ENCODE results near the gene MYO10.

DNA sequence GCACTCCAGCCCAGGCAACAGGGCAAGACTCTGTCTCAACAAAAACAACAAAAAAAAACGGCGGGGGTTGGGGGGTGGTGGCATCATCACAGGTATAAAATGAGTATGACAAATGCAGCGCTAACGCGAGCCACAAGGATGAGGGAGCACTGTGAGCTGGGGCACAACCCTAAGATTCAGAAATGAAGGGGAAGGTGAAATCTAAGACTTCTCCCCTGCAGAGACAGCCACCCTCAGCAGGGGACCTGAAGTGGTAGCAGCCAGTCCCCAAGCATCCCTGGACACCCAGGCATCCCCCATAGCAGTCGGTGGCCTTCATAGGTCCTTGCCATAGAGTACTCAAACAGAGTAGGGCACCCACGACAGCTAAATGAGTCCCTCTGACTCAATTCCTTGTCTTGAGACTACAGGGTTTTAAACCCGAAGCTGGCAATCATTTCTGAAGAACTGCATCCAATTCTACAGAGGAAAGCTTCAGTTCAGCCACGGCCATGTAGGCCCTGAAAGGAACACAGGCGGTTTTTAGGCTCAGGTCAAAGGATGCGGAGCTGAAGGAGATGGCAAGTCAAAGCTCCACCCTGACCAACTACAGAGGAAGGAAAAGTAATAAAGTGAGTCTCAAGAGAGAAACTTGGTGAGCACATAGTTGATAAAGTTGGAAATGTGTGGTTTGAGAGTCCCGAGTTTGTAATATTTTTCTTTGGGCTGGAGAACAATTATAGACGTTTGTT, 50.3 kb downstream of the MYO10 start:
- TF ChIP-seq, protein P1, sequence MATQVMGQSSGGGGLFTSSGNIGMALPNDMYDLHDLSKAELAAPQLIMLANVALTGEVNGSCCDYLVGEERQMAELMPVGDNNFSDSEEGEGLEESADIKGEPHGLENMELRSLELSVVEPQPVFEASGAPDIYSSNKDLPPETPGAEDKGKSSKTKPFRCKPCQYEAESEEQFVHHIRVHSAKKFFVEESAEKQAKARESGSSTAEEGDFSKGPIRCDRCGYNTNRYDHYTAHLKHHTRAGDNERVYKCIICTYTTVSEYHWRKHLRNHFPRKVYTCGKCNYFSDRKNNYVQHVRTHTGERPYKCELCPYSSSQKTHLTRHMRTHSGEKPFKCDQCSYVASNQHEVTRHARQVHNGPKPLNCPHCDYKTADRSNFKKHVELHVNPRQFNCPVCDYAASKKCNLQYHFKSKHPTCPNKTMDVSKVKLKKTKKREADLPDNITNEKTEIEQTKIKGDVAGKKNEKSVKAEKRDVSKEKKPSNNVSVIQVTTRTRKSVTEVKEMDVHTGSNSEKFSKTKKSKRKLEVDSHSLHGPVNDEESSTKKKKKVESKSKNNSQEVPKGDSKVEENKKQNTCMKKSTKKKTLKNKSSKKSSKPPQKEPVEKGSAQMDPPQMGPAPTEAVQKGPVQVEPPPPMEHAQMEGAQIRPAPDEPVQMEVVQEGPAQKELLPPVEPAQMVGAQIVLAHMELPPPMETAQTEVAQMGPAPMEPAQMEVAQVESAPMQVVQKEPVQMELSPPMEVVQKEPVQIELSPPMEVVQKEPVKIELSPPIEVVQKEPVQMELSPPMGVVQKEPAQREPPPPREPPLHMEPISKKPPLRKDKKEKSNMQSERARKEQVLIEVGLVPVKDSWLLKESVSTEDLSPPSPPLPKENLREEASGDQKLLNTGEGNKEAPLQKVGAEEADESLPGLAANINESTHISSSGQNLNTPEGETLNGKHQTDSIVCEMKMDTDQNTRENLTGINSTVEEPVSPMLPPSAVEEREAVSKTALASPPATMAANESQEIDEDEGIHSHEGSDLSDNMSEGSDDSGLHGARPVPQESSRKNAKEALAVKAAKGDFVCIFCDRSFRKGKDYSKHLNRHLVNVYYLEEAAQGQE (IDR thresholded peaks at IDR 0.05; ENCODE audit: low read depth) = no peak
- TF ChIP-seq TEAD4 (IDR thresholded peaks at IDR 0.05) (no peak), CREB1 (IDR thresholded peaks at IDR 0.05; ENCODE audit: low read depth) (no peak), CEBPB (IDR thresholded peaks at IDR 0.05) (no peak), TCF12 (IDR thresholded peaks at IDR 0.05; ENCODE audit: low read depth) (no peak), EP300 (IDR thresholded peaks at IDR 0.05; ENCODE audit: borderline replicate concordance) (no peak), EGR1 (IDR thresholded peaks at IDR 0.05) (no peak), YY1 (IDR thresholded peaks at IDR 0.05; ENCODE audit: low read depth) (no peak), TAF1 (IDR thresholded peaks at IDR 0.05; ENCODE audit: low read depth) (no peak), RAD21 (IDR thresholded peaks at IDR 0.05; ENCODE audit: low read depth) (no peak), ZBTB7A (IDR thresholded peaks at IDR 0.05; ENCODE audit: low read depth) (no peak), FOXM1 (IDR thresholded peaks at IDR 0.05; ENCODE audit: borderline replicate concordance, low read depth) (no peak)
- TF ChIP-seq, protein P2, sequence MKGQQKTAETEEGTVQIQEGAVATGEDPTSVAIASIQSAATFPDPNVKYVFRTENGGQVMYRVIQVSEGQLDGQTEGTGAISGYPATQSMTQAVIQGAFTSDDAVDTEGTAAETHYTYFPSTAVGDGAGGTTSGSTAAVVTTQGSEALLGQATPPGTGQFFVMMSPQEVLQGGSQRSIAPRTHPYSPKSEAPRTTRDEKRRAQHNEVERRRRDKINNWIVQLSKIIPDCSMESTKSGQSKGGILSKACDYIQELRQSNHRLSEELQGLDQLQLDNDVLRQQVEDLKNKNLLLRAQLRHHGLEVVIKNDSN (IDR thresholded peaks at IDR 0.05) = no peak
- TF ChIP-seq, protein P3, sequence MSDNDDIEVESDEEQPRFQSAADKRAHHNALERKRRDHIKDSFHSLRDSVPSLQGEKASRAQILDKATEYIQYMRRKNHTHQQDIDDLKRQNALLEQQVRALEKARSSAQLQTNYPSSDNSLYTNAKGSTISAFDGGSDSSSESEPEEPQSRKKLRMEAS (IDR thresholded peaks at IDR 0.05) = no peak
